HG03469 (cell line): Measurements from ENCODE around the gene REL.
A peak's percentile ranks its signal among the peaks of the same experiment; 100 is the strongest.
"Not testable (repeated sequence)": the region's sequence is repeated elsewhere in the genome, so short reads cannot be mapped to it uniquely, and the experiment has no call there.

ENCODE experiments used
- ATAC-seq: cut with Tn5 transposase; IDR thresholded peaks from one replicate; pipeline ENCODE4 v1.9.1; 2021; ENCODE audit warnings: mild to moderate bottlenecking, moderate library complexity, moderate number of reproducible peaks; ENCODE audit not compliant: unreplicated experiment

The REL gene

DNA sequence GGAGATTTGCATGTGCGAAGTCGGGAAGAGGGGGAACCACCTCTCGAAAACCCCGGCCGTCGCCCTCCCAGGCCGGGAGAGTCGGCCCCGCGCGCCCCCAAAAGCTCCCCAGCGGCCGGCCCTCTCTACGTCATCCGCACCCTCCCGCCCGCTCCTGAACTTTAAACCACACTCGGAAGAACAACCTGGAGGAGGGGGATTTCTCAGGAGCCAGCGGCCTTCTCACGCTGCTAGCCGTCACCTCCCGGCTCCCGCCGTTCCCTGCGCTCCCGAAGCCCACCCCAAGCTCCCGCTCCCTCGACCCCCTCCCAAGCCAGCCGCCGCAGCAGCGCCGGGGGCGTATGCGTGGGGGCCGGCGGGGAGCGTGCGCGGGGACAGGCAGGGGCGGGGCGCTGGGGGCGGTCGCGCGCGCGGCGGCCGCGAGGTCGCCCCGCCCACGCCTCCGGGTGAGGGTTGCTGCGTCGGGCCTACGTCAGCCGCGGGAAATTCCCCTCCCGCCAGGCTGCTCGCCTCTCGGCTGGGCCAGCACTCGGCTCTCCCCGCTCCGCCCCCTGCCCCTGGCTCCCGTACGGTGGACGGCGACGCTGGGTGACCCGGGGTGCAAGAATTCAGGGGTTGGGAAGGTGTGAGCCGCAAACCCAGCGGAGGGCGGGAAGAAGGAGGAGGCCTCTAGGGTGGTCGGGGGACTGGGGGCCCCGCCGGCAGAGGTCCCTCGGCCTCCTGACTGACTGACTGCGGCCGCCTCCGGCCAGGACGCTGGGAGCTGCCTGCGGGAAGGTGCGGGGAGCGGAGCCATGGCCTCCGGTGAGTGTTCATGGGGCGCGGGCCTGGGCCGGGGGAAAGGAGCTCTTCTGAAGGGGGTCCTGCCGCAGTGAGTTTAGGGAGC, at the start of gene REL:
Gene REL (plus strand): TSS at position 528 of the 886 bp plus-strand sequence. CDS start 267 bp downstream, at position 795.
- ATAC-seq = peak; percentile 51

DNA sequence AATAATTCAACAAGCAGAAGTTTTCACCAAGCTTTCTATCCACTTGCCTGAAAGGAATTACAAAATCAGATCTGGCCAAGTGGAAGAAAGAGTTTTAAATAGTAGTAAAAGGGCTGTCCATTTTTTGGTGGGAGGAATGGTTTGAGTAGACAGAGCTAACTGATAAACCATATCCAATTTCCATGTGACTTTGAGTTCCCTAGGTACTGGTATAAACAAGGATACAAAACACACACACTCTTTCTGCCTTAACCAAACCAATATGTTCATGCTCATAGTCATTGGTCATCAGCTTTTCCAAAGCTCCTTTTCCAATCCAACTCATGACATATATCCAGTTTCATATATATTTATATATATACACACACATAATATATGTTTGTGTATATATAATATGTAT, 49.5 kb upstream of the REL start:
- ATAC-seq = no peak

DNA sequence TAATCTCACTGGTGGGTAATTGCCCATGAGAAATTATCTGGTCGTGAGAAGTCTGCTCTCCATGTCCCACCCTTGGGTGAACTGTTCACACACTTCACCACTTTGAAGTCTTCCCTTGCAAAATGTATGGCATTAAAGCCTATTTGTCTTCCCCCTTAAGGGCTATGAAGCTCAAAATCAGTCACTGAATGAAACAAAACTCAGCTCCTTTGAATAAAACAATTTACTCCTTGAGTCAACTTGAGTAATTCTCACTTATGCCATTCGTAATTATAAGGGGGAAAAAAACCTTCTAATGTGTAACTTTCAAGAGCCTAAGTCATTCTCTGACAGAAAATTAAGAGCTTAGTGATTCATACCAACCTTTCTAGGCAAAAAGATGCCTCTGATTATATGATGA, 48.8 kb upstream of the REL start:
- no peak for ATAC-seq

DNA sequence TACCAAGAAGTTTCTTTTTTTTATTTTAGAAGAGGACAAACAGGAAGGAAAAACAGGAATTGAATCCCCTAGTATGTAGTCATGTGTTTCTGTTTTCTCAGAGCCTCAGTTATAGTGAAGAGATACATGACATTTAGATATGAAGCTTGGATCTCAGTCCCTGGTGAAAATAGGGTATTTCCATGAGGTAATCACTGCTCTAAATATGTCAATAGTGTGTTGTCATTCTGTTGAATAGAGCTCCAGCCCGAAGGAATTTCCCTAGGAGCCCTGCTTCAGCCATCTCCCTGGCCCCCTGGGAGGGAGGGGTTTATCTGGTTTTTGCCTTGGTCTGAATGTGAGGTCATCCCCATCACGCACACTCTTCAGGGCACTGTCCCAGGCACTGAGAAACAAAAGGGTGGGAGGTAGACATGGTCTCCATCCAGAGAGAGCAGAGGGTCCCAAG, 47.1 kb upstream of the REL start:
- ATAC-seq = peak; percentile 40

DNA sequence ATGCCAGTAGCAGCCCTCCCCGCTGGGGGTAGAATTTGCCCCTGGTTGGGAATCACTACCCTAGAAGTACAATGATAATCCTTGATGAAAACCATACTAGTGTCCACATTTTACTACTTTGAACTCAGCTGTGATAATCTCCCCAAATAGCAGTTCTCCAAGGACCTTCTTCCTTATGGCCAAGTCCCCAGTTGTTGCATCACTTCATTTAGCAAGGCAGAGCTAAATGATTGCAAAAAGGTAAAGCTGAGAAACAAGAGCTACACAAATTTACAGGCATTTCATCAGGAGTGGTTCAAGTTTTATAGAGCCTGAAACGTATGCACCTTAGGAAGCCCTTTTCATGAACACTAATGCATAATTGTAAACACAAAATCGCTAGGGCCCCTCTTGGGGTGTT, 44.9 kb upstream of the REL start:
- no peak for ATAC-seq

DNA sequence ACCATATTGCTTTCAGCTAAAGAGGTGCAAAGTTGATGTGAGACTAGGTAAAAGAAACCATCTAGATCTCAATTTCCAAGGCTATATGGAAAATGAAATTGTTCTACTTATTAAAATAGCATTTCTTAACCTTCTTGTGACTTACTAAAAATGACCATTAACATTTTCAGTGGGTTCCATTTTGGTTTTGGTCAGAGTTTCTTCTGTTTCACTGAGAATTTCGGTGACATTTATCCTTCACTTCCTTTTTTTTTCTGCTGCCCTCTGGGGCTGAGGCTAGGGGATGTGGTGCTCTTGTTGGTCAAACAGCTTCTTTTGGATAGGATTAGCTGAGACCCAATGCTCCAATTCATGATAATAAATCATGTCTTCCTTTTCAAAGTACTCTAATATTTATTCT, 44.3 kb upstream of the REL start:
- ATAC-seq = no peak

DNA sequence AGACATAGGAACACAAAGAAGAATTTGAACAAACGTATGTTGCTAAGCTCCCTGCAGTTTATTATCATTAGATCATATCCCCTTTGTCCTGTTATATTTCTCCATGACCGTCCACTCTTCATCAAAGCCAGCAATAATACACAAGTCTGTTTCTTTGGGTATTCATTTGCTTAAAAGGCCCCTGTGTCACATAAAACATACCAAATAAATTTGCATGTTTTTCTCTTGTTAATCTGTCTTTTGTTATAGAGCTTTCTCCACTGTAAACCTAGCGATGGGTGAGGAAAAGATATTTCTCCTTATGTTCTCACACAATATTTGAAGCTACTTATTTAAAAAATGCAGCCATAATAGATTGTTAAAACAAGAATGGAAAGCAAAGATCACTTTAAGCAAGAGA, 42.9 kb upstream of the REL start:
- ATAC-seq = no peak

DNA sequence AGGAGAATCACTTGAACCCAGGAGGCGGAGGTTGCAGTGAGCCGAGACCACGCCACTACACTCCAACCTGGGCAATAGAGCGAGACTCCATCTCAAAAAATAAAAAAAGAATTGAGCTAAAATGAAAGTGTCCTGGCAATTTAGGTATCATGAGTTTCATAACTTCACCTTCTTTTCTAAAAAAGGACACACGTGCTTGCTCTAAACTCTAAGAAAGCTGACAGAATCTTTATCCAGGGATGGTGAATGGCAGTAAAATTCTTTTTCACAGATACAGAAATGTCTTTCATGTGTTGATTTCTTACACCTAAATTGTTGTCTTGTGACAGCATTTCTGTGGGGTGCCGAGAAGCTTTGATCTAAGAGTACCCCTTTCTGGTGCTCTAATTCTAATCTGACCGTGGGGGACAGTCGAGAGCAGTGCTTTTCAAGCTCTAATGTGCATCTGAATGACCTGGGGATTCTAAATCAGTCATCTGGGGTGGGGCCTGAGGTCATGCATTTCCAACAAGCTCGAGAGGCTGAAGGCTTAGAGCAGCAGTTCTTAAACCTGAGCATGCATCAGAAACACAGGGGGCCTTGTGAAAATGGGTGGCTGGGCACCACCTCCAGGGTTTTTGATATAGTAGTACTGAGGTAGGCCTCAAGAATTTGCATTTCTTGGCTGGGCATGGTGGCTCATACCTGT, 42.1 kb upstream of the REL start:
- ATAC-seq = peak; percentile 32

DNA sequence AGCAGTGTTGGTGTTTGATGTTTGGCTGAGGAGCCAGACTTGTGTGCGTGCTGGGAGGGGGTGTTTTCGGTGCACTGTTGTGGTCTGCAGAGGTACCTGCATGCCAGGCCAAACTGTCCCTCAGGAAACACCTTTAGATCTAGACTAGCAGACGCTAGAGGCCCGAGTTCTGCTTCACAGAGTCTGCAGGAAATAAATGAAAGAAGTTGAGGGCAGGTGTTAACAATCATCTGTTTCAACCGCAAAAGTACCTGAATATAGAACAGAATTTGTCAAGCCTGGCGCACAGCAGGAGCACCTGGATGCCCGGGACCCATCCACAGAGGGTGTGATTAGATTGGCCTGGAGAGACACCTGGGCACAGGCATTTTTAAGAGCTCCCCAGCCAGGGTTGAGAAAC, 40.5 kb upstream of the REL start:
- peak; percentile 47 for ATAC-seq

DNA sequence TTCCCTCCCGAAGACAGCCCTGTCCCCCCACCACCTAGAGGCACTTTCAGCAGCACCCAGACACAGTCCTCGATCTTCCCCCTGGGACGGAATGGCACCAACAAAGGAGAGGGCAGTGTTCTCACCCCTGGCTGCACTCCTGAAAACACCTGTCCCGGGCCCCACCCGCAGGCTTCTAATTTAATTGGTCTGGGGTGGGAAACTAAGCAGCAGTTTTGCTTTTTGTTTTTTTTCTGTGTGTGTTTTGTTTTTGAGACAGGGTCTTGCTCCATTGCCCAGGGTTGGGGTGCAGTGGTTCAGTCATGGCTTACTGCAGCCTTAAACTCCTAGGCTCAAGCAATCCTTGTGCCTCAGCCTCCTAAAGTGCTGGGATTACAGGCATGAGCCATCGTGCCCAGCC, 38.4 kb upstream of the REL start:
- ATAC-seq = no peak

DNA sequence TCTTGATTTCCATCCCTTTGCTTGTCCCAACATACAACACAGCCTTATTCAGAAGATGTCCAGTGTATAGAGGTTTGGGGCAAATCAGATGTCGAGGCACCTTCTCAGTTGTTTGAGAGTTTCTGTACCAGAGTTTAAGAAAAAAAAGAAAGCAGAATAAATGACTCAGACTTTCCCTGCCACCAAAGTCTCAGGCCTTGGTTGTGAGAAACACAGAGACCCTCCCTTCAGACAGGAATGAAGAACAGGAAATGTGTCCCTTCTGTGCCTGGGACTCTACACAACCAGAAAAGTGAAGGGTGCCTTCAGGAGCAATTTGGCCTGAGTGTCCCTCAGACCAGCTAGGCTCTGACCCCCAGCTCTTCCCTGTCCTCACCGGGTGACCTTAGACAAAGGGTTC, 37.3 kb upstream of the REL start:
- ATAC-seq = no peak

DNA sequence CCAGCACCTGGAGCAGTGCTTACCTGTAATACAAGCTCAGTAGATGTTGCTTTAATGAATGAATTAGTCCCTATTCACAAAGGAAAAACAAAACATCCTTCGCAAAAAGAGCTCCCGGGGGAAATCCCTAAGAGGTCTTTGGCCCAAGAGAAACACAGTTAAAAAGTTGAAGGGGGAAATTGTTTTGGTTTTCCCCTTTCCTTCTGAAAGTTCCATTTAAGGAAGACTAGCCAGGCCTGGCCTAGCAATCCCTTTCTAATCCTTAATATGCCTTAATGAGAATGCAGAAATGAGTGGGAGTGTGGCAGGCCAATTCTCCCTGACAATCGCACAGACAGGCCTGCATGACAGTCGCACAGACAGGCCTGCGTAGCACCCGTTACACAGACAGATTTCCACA, 33.5 kb upstream of the REL start:
- no peak for ATAC-seq

DNA sequence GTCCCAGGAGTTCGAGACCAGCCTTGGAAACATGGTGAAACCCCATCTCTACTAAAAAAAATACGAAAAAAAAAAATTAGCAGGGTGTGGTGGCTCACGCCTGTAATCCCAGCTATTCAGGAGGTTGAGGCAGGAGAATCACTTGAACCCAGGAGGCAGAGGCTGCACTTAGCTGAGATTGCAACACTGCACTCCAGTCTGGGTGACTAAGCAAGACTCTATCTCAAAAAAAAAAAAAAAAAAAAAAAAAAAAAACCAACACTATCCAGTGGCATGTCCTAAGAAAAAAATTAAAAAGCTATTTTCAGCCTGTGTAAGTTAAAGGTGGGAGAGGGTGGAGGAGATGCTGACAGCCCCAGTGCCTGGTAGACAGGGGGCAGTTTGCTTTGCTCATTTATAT, 32.2 kb upstream of the REL start:
- no peak for ATAC-seq

DNA sequence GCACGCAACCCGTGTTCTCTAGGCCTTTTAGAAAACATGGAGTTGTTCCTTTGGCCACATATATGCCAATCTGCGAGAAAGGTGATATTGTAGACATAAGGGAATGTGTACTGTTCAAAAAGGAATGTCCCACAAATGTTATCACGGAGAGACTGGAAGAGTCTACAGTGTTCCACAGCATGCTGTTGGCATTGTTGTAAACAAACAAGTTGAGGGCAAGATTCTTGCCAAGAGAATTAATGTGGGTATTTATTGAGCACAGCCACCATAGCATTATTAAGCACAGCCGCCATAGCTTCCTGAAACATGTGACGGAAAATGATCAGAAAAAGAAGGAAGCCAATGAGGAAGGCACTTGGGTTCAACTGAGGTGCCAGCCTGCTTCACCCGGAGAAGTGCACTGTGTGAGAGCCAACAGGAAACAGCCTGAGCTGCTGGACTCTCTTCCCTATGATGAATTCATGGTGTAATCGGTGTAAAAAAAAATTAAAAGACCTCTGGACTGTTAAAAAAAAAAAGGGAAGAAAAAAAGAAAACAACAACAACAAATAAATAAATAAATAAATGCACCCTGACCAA, 29.0 kb upstream of the REL start:
- no peak for ATAC-seq

DNA sequence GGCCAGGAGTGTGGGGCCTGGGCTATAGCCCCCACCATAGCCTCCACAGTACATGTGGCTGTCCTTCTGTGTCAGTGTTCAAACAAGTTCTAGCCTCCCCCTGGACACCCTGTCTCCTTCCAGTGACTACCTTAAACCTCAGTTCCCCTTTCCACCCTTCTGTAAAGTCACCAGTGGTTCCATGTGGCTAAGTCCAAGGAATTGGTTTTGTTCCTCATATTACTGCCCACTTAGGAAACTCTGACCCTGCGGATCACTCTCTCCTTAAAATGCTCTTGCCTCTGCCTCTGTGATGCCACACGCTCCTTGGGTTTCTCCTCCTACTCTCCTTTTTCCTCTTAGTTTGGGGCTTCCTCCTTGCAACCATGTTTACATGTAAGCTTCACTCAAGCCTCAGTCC, 27.8 kb upstream of the REL start:
- no peak for ATAC-seq

DNA sequence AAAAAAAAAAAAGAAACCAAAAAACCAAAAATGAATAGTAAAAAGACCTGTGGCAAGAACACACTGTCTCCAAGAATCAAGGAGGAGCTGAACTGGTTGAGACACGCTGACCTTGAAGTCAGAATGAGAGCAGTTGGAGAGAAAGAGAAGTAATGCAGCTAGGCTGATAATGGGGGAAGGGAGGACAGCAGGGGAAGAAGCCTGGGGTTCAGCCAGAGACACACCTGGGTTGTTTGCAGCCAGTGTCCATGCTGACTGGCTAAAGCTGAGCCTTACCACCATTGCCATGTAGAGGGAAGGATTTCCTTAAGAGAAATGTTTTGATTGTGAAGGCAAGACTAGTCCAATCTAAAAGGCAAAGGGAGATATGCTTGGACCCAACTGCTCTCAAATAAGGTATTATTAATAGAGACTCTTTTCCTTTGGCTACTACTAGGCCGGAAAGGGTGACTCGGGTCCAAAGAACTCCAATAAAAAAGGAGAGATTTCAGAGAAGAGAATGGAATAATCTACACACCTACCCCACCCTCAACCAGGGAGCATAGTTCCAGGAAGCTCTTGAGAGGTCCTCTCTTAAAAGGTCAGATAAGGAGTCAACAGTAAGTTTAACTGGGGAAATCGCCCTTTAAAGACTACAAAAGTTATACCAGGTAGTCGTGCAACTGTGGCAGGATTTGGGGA, 25.2 kb upstream of the REL start:
- no peak for ATAC-seq

DNA sequence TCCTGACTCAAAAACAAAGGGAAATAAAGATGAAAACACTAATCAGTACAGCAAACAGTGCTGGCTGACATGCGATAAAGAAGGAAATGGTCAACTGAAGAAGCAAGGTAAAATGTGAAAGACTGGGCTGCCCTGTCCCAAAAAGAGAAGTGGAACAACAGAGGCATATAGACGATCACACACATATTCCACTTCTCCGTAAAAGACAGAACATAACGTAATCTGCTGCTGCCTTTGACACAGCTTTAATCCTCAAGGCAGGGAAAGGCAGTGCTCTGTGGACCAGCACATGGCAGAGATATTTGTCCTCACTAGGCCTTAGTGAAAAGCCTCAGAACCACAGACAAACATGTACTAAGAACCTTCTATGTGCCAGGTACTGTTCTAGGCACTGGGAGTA, 24.3 kb upstream of the REL start:
- no peak for ATAC-seq

DNA sequence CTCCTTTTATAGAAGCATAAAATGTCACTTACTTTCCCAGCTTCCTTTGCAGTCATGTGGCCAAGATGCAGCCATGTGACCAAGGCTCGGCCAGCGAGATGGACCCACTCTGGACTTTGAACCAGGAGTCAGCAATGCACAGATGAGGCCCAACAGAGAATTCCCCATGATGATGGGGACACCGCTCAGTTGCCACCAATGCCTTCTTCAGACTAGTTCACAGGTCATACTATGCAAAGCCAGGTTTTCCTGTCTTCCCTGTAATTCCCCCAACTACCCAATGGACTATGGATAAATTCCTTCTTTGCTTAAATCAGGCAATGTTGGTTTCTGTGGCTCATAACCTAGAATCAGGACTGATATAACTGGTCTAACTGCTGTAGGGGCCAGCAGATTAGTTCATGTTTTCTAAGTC, 22.5 kb upstream of the REL start:
- ATAC-seq = no peak

DNA sequence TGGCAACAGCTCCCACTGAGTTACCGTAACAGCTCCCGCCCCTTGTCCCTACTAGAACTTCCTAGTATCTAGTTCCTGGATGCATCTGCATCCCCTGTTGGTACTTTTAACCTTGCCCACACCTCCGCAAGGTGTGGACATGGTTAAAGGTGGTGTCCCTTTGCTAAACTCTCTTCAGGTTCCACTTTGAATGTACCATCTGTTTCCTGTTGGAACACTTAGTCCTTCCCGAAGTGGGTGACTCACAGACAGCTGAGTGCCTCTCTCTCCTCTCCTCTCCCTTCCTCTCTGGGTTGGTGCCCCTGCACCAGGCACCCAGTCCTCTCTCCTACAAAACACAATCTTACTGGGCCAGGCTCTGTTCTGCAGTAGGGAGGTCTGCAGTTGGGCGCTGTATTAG, 19.6 kb upstream of the REL start:
- no peak for ATAC-seq

DNA sequence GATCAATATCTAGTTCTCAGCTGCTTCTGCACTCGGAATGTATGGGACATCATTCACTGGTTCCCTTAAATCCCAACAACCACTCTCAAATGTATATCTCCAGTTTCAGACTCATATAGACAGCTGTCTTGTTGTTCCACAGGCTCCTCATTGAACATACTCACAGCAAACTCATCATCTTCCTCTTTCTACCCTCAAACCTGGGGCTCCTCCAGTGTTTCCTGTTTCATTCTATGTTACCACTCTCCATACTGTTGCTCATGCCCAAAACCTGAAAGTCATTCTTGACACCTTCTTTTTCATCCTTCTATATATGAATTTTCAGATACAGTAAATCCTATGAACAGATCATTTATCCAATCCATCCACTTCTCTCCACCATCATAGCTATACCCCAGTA, 18.7 kb upstream of the REL start:
- no peak for ATAC-seq

DNA sequence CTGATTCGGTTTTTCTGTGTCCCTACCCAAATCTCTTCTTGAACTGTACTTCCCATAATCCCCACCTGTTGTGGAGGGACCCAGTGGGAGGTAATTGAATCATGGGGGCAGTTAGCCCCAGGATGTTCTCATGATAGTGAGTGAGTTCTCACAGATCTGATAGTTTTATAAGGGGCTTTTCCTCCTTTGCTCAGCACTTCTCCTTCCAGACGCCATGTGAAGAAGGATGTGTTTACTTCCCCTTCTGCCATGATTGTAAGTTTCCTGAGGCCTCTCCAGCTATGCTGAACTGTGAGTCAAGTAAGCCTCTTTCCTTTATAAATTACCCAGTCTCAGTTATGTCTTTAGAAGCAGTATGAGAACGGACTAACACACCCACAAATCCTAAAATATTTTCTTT, 16.0 kb upstream of the REL start:
- ATAC-seq = not testable (repeated sequence)
